ENCODE data around the gene PCYT2. TPM values are rescaled to one million over a fixed set of nuclear protein-coding genes. Genes with fewer than 3 reads are reported as not detected.

Gene PCYT2
- total and polyA plus RNA-seq, 2 donors (not counting 1 experiment from before 2014, with no cell fraction given), result 33.4 to 34.9 TPM

GRCh38 chr17:81959362-81960129, 48.3 kb upstream of the PCYT2 start:
- POLR2A ChIA-PET, result no interaction called here
- Mint-ChIP-seq H3K4me3 (peak overlapping the region; percentile 64), H3K4me1 (peaks cover 1% of the 10 kb centered on the region), H3K9me3 (ENCODE audit: insufficient read depth) (no peaks in the 10 kb centered on the region), H3K27ac (no peak overlapping the region), H3K27me3 (peaks cover 21% of the 10 kb centered on the region)
- Histone ChIP-seq H3K9ac (ENCODE audit: low read length) (peak overlapping the region; percentile 59), H3K27me3 (replicated peaks in 1 of 4; ENCODE audit: control extremely low read depth in 1 of 4, control insufficient read depth in 3 of 4, insufficient read depth in 4 of 4, low read length in 3 of 4) (peaks cover 0 to 53% (median 28%) of the 10 kb centered on the region in 4 experiments), H2AFZ (ENCODE audit: insufficient read depth, low read depth, low read length, poor library complexity, severe bottlenecking) (peak overlapping the region; percentile 79), H3K4me3 (ENCODE audit: control extremely low read depth in 1 of 5, extremely low read depth in 1 of 5, insufficient read depth in 1 of 5, low read depth in 2 of 5, low read length in 4 of 5) (peak overlapping the region in 4 of 5 experiments; percentile 21 to 55 (median 46)), H3K9me3 (ENCODE audit: control extremely low read depth in 1 of 3, control insufficient read depth in 2 of 3, insufficient read depth in 1 of 3, low read length in 2 of 3) (peaks cover 0 to 10% (median 0%) of the 10 kb centered on the region in 3 donors), H3K79me2 (ENCODE audit: control insufficient read depth, insufficient read depth, low read length) (no peaks in the 10 kb centered on the region), H3K4me2 (replicated peaks; ENCODE audit: low read depth, low read length, poor library complexity, severe bottlenecking) (peak overlapping the region; percentile 94), H3K4me1 (ENCODE audit: control insufficient read depth in 2 of 2, insufficient read depth in 2 of 2, low read length in 2 of 2) (peaks cover 15 to 16% of the 10 kb centered on the region in 2 donors), H3K27ac (ENCODE audit: low read length in 2 of 2) (no peak overlapping the region), H4K20me1 (ENCODE audit: control insufficient read depth, insufficient read depth, low read length, poor library complexity, severe bottlenecking) (no peaks in the 10 kb centered on the region), H3K36me3 (replicated peaks in 1 of 2; ENCODE audit: control extremely low read depth in 1 of 2, control insufficient read depth in 1 of 2, extremely low read depth in 1 of 2, insufficient read depth in 2 of 2, low read length in 1 of 2) (no peaks in the 10 kb centered on the region)
- ATAC-seq (ENCODE audit: low read depth) (peak; percentile 95), DNase-seq (peak; percentile 90)
- intact Hi-C loops (cut with micrococcal nuclease), result loop anchor here (1.0 kb wide), 2 partner anchors 62 to 78 kb away; partner anchors contain the start of gene DCXR
- CTCF ChIA-PET, result interaction anchor here (0.7 to 3.0 kb wide), 36 partner anchors 8 to 316 kb away, joined by 3 to 91 read pairs (median 4); partner anchors contain the start of genes ALYREF, ANAPC11, ASPSCR1 and CENPX
- TF ChIP-seq EZH2 (IDR thresholded peaks at IDR 0.05; ENCODE audit: borderline replicate concordance, insufficient read depth, low read depth, low read length, poor library complexity, severe bottlenecking), result no peak
- peak; percentile 86 for TF ChIP-seq CTCF (IDR thresholded peaks at IDR 0.05)
- WGBS (ENCODE audit: insufficient coverage), result 2% methylated on average over 112 of the region's 112 CpGs
